Fibroblast of the conjunctiva (primary cell): ENCODE measurements around the gene PTH1R.

Source experiments
- DNase-seq: peaks from one replicate; pipeline ENCODE4 v3.0.0-alpha.2; 2010; ENCODE audit warnings: low read depth

The PTH1R gene

GRCh38 chr3:46946856-46947545 lies 69.5 kb downstream of the PTH1R start:
- DNase-seq, result no peak

DNA sequence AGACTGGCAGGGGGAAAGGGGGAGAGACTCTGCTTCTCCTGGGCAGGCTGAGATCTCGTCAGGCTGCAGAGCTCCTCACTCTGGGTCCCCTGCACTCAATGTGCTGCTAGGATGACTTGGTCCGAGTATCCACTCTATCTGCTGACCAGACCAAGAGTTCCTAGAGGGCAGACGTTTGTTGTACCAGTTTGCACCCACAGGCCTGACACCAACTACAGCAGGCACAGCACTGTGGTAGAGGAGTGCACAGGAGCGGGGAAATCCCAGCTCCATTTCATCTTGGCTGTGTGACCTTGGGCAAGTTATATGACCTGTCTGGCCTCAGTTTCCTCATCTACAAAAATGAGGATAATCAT lies 70.0 kb downstream of the PTH1R start:
- no peak for DNase-seq

- no peak for DNase-seq
These were observed 70.7 kb downstream of the PTH1R start for GRCh38 chr3:46947981-46948791.

DNA sequence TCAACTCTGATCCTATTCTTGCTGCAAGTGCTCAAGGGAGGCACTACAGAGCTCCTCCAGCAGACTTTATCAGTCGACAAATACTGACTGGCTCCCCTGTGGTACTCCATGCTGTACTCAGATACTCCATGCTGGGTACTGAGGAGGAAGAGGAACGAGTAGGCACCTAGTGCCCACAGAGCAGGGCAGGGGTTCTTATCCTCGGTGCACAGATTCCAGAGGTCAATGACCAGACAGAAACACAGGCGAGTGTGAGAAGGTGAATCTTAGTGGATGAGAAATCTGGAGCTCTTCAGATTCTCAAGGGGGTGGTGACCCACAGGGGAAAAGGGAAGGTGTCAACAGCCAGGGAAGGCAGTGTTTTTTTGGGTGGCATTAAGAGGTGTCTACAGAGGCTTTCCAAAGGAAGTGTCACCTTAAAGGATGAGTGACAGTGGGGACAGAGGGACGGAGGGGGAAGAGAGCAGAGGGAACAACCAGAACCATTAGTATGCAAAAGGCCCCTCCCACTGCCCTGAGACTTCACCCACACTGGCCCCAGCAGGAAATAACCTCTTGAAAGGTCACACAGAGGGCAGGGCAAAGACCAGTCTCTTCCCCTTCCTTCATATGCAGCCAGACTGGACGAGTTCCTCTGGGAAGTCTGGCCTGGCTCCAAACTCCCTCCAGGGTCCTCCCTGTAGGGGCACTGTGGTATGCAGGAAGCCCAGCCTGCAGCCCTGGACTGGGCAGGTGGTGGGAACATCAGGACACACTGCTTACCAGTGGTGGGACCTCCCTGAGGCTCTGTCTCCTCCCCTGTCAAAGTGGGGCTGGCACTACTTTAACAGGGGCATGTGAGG lies 71.5 kb downstream of the PTH1R start:
- DNase-seq, result no peak

- DNase-seq, result no peak
These were observed 72.7 kb downstream of the PTH1R start for GRCh38 chr3:46950177-46950576.

DNA sequence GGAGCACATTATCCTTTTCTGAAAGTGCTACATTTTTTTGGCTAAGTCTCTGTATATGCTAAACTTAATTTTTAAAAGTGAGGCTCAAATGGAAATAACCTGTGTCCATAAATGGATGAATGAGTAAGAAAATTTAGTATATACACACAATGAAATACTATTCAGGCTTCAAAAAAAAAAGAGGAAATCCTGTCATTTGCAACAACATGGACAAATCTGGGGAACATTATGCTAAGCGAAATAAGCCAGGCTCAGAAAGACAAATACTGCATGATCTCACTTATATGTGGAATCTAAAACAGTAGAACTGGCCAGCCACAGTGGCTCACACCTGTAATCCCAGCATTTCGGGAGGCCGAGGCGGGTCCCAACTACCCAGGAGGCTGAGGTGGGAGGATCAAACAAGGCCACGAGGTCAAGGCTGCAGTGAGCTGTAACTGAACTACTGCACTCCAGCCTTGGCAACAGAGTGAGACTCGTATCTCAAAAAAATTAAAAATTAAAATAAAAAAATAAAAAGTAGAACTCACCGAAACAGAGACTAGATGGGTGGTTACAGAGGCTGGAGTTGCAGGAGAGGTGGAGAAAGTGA lies 73.2 kb downstream of the PTH1R start:
- no peak for DNase-seq

GRCh38 chr3:46952813-46953212 lies 75.3 kb downstream of the PTH1R start:
- no peak for DNase-seq
